Hematopoietic multipotent progenitor cell treated with erythropoietin and hydrocortisone succinate and interleukin-3 and kit ligand, for 6 days (in vitro differentiated cells): ENCODE data around the gene EOGT.

ENCODE experiments used
- DNase-seq: peaks from one replicate; pipeline ENCODE4 v3.0.0-alpha.2; 2015

EOGT gene

GRCh38 chr3:69008980-69009379, 4.5 kb downstream of the EOGT start:
- DNase-seq = no peak

- DNase-seq = no peak
Measured at GRCh38 chr3:69005791-69006482, 7.5 kb downstream of the EOGT start.

DNA sequence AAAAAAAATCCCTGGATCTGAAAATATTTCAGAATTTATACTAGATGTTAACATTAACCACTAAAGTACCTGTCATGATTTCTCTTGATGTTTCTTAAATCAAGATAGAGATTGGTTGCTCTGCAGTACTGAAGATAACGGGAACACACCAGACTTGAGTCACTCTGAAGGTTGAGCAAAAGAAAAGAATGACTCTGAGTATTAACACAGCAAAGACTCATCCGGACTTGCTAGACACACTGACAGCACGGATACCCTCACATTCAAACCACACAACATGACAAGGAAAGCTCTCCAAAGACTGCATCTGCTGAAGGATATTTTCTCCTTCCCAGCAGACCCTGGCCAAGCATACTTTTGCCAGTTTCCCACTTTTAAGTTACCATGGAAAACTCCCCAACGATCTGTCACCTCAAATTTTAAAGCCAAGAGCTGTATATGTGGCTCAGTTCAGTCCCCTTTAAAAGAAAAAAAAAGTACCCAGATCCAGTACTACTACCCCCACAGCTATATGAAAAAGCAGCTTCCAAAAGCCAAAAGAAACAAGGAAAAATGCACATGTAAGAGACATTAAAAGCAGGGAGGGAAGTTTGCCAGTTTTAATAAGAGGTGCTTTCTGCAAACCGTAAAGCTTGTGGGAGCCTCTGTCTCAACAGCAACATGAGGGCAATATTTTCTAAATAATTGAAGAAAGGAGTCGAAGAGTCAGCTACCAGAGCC, 8.3 kb downstream of the EOGT start:
- no peak for DNase-seq

DNA sequence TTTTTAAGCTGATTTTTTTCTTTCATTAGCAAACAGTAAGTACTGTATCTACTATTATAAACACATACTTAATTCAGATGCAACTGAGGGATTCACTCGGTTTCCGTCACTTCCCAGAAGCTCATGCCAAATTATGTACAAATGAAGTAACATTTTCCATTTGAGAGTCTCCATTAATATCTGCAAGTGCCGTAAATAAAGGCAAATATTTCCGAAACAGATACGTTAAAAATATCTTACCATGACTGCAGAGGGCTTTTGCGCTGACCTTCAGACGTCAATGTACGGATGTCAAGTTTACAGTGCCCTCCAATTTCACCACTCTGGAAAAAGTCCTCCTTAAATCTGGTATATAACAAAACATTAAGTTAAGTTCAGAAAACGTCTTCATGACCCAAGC, 9.3 kb downstream of the EOGT start:
- no peak for DNase-seq

DNA sequence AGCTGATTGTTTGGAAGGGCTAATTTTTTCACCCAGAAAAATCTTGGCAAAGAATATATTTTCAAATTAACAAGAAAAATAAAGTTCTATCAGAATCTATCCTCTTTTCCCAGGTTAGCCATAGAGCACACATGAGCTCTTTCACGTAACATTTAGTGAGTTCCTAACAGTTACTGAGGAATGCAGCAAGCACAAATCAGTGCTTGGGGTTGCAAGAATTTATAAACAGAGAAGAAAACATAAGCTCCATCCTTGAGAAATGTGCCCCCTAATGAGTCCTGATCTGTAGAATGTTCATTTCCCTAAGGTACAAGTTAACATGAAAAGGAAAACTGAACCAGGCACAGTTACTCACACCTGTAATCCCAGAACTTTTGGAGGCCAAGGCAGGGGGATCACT, 13.9 kb downstream of the EOGT start:
- DNase-seq = no peak

DNA sequence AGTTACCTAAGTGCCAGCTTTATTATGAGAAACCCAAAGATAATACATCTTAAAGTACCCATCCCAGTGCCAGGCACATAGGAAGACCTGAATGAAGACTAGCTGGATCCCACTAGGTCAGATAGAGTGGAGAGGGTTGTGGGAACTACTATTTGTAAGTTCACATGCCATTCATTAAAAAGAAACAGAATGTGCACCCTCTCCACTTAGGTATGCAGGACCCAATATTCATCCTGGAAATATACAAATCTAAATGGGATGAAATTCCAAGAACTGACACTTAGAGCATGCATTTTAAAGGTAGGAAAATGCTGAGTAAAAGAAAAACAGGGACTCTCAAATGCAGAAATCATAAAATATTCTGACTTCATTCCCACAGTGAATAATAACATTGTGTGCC, 14.3 kb downstream of the EOGT start:
- no peak for DNase-seq

DNA sequence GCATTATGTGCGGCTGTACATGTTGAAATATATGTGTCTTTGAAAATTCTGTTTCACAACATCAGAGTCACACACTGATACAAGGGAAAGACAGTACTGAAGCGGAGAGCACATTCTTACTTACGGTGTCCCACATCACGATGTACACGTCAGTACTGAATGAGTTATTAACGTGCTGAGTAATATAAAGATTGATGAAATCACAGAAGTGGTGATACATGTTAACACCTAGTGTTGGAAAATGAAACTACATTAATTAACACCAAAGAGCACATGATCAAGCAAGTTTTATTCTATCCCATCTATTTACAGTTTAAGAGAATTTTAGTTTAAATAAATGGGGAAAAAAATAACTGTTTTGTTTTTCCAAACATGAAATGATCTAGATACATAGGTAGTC, 15.6 kb downstream of the EOGT start:
- DNase-seq = peak; percentile 19

- DNase-seq = no peak
Measured at GRCh38 chr3:68996356-68996995, 17.0 kb downstream of the EOGT start.

DNA sequence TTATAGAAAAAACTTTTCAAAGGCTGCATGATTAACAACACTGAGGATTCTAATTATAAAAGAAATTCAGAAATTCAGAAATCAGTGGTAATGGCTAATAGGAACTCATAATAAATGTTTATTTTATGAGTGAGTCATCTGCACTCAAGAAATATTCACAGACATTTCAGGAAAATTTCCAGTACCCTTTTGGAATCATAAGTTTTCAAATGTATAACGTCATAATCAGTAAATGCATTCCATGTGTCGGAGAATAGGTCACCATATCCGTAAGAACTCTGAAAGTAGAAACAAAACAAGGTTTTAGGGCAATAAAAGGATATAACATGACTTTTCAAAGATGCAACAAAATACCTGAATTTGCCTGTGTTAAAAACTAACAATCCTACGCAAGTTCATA, 24.7 kb downstream of the EOGT start:
- DNase-seq = no peak

- no peak for DNase-seq
Measured at GRCh38 chr3:68987322-68987721, 26.2 kb downstream of the EOGT start.

DNA sequence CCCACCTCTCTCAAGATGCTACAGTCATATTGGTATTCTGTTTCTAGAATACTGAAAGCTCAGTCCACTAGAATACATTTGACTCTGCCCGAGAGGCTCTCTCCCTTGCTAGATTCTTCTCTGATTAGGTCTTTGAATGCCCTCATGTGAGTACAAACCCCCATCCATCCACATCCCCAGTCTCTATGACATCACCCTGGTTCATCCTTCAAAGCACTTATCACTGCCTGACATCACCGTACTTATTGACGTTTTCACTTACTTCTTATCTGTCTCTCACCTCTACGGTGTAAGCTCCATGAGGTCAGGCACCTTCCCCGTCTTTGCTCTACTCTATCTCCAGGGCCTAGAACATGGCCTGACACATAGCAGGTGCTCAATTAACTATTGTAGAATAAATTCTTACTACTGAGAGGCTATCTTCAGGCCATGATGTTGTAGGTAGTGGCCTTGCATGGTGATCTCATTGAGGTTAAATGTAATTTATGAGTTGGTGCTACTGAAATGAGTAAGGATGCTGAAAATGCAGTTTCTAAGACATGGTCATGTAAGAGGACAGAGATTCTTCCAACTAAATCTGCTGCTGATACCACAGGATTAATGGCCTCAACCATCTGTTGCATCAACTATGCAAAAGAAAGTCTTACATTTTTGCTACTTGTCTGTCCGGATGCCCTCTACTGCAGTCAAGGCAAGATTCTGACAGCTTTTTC, 26.8 kb downstream of the EOGT start:
- no peak for DNase-seq

DNA sequence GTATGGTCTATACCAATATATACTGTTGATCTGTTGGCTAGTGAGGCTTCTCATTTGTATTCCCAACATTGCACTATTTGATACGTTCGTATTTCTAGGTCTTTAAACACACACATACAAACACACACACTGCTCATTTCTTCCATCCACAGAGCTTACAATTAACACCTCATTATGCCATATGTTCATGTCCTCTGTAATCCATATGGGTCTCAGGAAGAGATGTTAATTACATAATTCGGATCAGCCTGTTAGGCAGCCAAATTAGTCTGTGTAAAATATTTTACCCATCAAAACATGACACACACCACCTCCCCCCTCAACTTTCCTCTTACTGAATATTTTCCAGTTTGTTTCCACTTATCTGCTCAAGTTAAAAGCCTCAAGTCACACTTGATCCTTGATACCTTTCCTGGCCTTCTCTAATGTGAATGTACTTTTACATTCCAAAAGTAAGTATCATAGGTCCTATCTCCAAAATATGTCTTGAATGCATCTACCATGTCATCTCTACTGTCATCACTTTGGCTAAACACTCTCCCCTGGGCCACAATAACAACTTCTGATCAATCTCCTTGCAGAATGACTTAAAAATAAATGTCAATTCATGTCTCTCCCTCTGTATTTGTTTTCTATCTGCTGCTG, 28.2 kb downstream of the EOGT start:
- no peak for DNase-seq

DNA sequence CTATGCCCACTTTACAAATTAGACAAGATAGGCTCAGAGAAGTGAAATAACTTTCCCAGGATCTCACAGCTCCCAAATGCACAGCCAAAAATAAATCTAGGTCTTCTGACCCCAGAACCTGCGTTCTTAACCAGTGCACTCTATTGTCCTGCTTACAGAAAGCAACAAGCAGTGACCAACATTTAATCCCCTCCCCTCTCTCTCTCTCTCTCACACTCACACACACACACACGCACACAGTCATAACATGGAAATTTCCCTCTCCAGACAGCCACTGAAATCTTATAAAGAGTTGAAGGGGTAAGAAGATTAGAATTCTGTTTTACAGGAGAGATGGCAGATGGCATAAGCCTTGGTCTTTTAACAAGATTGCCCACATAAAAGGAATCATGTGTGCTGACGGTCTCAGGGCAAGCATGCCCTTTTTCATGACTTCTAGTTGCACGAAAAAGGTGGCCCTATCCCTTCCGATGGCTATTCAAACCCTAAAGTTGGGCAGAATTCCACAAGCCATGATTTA, 29.4 kb downstream of the EOGT start:
- no peak for DNase-seq

- DNase-seq = no peak
Measured at GRCh38 chr3:68977486-68978167, 35.9 kb downstream of the EOGT start.

GRCh38 chr3:68974711-68975110, 38.8 kb downstream of the EOGT start:
- no peak for DNase-seq

DNA sequence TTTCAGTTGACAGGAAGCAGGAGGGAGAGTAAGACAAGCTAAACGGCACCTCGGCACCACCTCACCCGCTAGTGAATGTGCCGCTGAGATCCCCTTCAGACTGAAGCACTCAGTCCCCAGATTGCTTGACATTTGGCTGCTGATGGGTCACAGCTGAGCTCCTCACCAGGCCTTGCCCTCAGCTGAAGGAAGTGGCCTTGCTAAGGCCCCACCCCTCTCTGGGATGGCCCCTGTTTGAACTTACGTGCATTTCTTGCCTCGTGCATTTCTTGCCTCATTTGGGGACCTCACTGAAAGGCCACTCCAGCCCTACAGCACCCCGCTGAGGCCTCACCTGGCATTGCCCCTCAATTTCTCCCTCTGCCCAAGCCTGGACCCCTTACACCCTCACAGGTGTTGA, 39.8 kb downstream of the EOGT start:
- no peak for DNase-seq

DNA sequence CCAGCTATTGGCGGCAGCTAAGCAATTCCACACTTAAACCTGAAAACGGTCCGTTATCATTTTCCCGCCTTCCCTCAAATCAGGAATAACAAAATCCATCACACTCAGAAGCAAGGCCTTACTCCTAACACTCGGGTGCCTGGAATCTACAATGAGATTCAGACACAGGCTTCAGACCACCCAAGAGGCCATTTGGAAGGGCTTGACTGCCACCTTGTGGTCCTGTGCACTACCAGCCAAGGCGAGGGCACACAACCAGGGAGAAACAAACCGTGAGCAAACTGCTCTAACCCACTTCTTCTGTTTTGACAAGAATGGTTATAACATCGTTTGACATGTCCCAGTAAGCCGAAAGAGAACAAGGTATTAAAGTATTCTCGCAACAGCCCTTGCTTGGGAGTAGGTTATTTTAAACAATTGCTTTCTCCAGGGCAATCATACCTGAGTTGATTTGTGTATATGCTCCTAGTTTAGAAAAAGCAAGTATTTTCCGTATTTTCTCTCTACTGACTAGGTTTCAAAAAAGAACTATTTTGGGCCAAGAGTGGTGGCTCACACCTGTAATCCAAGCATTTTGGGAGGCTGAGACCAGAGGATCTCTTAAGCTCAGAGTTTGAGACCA, 41.0 kb downstream of the EOGT start:
- DNase-seq = peak; percentile 84

- no peak for DNase-seq
Measured at GRCh38 chr3:68964694-68965093, 48.8 kb downstream of the EOGT start.

DNA sequence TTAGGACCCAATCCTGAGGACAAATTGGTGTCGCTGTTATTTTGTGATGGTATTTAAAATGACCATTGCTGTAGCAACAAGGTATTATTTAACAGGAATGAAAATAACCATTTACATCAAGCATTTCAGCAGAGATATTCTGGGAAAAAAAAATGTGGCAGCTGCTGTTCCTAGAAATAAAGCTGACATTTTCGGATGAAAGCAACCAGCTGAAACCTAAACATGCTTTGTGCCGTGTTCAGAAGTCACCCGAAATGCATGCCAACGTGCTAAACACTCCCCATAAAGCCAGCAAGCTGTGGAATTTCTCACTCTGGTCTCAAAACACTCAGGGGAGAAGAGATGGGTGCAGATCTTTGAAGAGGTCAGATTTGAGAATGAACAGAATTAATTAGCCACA, 49.6 kb downstream of the EOGT start:
- DNase-seq = no peak

DNA sequence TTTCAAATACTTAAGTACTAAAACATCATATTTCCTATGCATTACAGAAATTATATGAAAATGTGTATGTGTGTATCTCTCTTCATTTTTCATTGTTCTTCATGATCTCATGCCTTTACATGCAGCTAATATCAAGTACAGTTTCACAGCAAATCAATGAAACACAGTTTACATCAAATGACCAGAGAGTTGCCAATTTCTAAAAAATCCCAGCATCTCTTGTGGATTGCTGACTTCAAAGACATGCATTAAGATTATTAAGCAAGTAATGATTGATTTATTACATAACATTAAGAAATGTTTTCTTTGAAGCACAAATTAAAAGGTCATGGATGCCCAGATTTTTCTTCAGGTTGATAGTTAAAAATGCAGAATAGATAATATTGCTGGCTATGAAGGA, 50.1 kb downstream of the EOGT start:
- no peak for DNase-seq

DNA sequence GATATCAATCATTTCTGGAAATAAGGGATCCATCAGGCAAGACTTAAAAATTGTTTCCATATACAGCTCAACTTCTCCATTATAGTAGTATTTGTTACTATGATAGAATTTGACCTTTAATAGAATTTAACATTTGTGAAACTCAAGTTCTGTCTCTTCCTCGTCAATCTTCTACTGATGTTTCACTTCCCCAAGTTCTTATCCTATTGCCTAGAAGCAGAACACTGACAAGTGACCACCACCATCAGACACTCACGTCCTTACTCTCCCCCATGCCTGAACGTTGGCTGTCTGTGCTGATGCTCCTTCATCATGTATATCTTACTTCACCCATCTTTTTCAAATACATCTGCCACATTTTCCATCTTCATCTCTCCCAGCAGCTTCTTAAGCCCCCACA, 54.6 kb downstream of the EOGT start:
- DNase-seq = no peak

GRCh38 chr3:68957895-68958294, 55.6 kb downstream of the EOGT start:
- peak; percentile 19 for DNase-seq
